CD4-positive, alpha-beta T cell treated with Interleukin-17A for 1 hour (primary cell): ENCODE measurements around the gene MSH4.
"Not testable (repeated sequence)": the region's sequence is repeated elsewhere in the genome, so short reads cannot be mapped to it uniquely, and the experiment has no call there.

Experiments used
- DNase-seq: peaks from one replicate; pipeline ENCODE4 v3.0.0-alpha.2; 2020

The MSH4 gene

GRCh38 chr1:75797606-75798216 is 1.0 kb downstream of the MSH4 start:
- DNase-seq, result no peak

- not testable (repeated sequence) for DNase-seq
Measured at GRCh38 chr1:75801480-75801879, 4.8 kb downstream of the MSH4 start.

- no peak for DNase-seq
Measured at GRCh38 chr1:75808921-75809320, 12.2 kb downstream of the MSH4 start.

GRCh38 chr1:75810113-75810512 is 13.4 kb downstream of the MSH4 start:
- DNase-seq, result not testable (repeated sequence)

GRCh38 chr1:75811211-75811981 is 14.7 kb downstream of the MSH4 start:
- DNase-seq, result no peak

GRCh38 chr1:75812065-75812464 is 15.4 kb downstream of the MSH4 start:
- no peak for DNase-seq

- DNase-seq, result not testable (repeated sequence)
Measured at GRCh38 chr1:75823596-75823995, 26.9 kb downstream of the MSH4 start.

- DNase-seq, result no peak
Measured at GRCh38 chr1:75836528-75837100, 39.9 kb downstream of the MSH4 start.

- no peak for DNase-seq
Measured at GRCh38 chr1:75838079-75838478, 41.4 kb downstream of the MSH4 start.

- DNase-seq, result no peak
Measured at GRCh38 chr1:75841421-75841820, 44.7 kb downstream of the MSH4 start.

GRCh38 chr1:75845576-75845975 is 48.9 kb downstream of the MSH4 start:
- DNase-seq, result no peak

GRCh38 chr1:75855010-75855409 is 58.3 kb downstream of the MSH4 start:
- DNase-seq, result no peak

- no peak for DNase-seq
Measured at GRCh38 chr1:75855734-75856133, 59.1 kb downstream of the MSH4 start.

- DNase-seq, result no peak
Measured at GRCh38 chr1:75861831-75862230, 65.1 kb downstream of the MSH4 start.

- no peak for DNase-seq
Measured at GRCh38 chr1:75870951-75871350, 74.3 kb downstream of the MSH4 start.

GRCh38 chr1:75879985-75880384 is 83.3 kb downstream of the MSH4 start:
- DNase-seq, result no peak

GRCh38 chr1:75884437-75884836 is 87.8 kb downstream of the MSH4 start:
- no peak for DNase-seq

GRCh38 chr1:75901371-75901770 is 104.7 kb downstream of the MSH4 start:
- no peak for DNase-seq

- no peak for DNase-seq
Measured at GRCh38 chr1:75908717-75909152, 112.1 kb downstream of the MSH4 start.

- no peak for DNase-seq
Measured at GRCh38 chr1:75916834-75917233, 120.2 kb downstream of the MSH4 start.

GRCh38 chr1:75922698-75923097 is 126.0 kb downstream of the MSH4 start:
- DNase-seq, result no peak

- DNase-seq, result no peak
Measured at GRCh38 chr1:75932304-75932703, 135.6 kb downstream of the MSH4 start, which contains the start of gene ASB17. TSS of gene ASB17 (minus strand) at chr1:75932404. CDS start at chr1:75932291, 113 bp downstream.

- no peak for DNase-seq
Measured at GRCh38 chr1:75937034-75937433, 140.4 kb downstream of the MSH4 start.

- not testable (repeated sequence) for DNase-seq
Measured at GRCh38 chr1:75943037-75943436, 146.4 kb downstream of the MSH4 start.
